Esophagus squamous epithelium (tissue), 4 donors: ENCODE measurements around the gene SPRTN.
"Not testable (repeated sequence)": the region's sequence is repeated elsewhere in the genome, so short reads cannot be mapped to it uniquely, and the experiment has no call there.

Source experiments
- POLR2A ChIP-seq, 4 donors: fragments of 450-650 bp; IDR thresholded peaks; one replicate each; pipeline ENCODE4 v1.6.1; 2017; ENCODE audit warnings: antibody characterized with exemption in 4 of 4, mild to moderate bottlenecking in 4 of 4, moderate library complexity in 3 of 4
- TF ChIP-seq, protein P1 (sequence below), 6 experiments: fragments of 450-650 bp in 4 of 6; fragments of 200-600 bp in 2 of 6; sonication (generic) in 2 of 6; IDR thresholded peaks; one replicate each; pipeline ENCODE4 v1.5.1; 2016 to 2019; ENCODE audit warnings: antibody characterized with exemption in 6 of 6, mild to moderate bottlenecking in 4 of 6, moderate library complexity in 4 of 6

DNA sequence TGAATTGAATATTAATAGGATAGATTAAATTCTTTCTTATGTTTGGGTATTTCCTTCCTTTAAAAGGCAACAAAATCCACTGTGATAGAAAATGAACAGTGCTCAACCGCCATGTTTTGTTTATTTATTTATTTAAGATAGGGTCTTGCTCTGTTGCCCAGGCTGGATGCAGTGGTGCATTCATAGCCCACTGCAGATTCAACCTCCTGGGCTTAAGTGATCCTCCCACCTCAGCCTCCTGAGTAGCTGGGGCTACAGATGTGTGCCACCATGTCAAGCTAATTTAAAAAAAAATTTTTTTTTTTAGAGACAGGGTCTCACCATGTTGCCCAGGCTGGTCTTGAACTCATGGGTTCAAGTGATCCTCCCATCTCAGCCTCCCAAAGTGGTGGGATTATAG, 10.8 kb downstream of the SPRTN start:
- TF ChIP-seq, protein P1, sequence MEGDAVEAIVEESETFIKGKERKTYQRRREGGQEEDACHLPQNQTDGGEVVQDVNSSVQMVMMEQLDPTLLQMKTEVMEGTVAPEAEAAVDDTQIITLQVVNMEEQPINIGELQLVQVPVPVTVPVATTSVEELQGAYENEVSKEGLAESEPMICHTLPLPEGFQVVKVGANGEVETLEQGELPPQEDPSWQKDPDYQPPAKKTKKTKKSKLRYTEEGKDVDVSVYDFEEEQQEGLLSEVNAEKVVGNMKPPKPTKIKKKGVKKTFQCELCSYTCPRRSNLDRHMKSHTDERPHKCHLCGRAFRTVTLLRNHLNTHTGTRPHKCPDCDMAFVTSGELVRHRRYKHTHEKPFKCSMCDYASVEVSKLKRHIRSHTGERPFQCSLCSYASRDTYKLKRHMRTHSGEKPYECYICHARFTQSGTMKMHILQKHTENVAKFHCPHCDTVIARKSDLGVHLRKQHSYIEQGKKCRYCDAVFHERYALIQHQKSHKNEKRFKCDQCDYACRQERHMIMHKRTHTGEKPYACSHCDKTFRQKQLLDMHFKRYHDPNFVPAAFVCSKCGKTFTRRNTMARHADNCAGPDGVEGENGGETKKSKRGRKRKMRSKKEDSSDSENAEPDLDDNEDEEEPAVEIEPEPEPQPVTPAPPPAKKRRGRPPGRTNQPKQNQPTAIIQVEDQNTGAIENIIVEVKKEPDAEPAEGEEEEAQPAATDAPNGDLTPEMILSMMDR (IDR thresholded peaks at IDR 0.05), result not testable (repeated sequence)
- TF ChIP-seq POLR2A (IDR thresholded peaks at IDR 0.05), result not testable (repeated sequence)
